NCI-H2081 treated with DMSO at 0.1 percent for 48 hours (cell line): ENCODE results near the gene ATP8B1.

Experiments
- DNase-seq: peaks from one replicate; lab custom pipeline; 2025; lab: John Stamatoyannopoulos, UW

The ATP8B1 gene

DNA sequence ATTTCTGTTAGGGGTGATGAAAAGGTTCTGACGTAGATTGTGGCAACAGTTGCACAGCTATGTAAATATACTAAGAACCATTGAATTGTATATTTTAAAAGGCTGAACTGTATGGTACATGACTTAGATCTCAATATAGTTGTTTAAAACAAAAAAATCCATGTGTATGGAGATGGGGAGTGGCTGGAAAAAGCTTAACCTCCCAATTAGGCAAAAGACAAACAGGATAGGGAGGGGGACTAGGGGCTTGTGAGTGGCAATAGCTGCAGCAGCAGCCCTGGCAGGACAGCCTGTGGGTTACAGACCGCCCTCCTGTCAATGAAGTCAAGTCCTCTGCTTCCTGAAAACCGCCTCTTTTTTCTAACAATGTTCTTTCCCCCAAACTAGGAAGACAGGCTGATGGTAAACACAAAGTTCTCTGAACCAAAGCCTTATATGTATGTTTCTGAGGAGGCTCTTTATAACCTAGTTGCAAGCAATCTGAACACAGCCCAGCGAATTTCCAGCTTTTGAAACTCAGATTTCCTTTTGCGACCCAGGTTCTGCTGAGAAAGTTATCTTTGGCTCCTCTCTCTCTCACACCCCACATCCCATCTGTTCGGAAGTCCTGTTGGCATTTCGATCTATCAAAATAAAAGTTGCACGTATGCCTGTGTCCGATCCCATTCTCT, 10.3 kb downstream of the ATP8B1 start:
- DNase-seq: no peak

- DNase-seq: no peak
Measured at GRCh38 chr18:57791911-57792310, 11.2 kb downstream of the ATP8B1 start.

- DNase-seq: no peak
Measured at GRCh38 chr18:57791192-57791591, 11.9 kb downstream of the ATP8B1 start.

- DNase-seq: no peak
Measured at GRCh38 chr18:57790316-57790715, 12.8 kb downstream of the ATP8B1 start.

DNA sequence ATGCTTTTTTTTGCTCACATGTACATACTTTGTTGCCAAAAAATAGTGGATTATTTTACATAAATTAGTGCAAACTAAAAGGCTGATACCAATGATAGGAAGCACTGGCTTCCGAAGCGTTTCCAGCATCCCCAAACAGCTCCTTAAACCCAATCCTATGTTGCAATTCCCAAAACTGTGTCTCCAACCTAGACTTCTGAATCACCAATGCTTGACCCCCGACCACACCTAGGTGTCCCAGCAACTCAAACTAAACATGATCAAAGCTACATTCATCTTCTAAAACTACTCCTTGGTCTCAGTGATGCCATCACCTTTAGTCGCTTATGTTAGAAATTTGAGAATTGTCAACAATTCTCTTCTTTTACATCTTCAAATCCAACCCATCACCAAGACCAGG, 13.4 kb downstream of the ATP8B1 start:
- no peak for DNase-seq

GRCh38 chr18:57789090-57789489, 14.0 kb downstream of the ATP8B1 start:
- no peak for DNase-seq

DNA sequence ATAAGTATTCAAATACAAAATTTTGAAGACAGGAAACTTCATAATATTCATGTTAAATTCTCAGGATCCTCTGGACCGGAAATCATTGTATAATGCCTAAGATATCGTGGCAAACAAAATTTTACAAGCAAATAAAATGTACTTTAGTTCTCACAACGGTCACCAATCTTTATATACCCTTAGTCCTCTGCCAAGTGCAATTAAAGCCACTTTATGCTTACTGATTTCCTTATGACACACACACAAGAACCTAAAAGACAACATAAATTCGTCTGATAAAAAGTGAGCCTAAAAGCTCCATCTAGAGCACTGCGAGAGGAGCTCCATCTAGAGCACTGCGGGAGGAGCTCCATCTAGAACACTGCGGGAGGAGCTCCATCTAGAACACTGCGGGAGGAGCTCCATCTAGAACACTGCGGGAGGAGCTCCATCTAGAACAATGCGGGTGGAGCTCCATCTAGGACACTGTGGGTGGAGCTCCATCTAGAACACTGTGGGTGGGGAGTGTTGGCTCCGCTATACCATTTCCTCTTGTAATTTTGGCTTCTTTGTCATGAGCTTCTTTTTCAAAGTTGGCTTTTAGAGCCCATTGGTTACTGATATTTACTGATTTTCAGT, 15.9 kb downstream of the ATP8B1 start:
- DNase-seq: no peak

DNA sequence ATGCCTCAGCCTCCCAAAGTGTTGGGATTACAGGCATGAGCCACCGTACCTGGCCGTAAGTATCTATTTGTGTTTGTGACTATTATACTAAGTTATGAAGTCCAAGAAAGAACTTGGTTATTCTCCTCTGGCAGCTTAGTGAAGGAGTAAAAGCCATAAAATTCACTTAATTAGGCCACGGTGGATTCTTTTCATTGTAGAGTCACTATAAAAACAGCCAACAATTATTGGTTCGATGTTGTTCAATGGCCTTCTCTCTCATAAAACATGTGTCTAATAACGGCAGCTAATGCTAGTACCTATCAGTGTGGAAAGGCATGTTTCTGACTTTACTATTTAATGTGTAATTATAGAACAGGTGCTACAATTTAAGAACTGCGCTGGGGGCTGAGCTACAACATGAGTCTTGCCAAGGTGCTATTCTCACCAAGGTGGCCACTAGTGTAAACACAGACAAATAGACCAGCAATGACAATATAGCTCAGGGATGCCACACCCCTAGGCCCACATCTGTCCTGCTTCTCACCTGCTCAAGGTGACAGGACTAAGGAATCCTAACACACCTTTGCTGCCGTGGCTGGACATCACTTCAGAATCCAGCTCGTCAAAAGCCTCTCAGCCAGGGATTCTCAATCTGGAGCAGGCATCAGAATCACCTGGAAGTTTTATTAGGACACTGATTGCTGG, 17.2 kb downstream of the ATP8B1 start:
- no peak for DNase-seq

GRCh38 chr18:57784801-57785114, 18.4 kb downstream of the ATP8B1 start:
- no peak for DNase-seq

GRCh38 chr18:57784034-57784800, 18.9 kb downstream of the ATP8B1 start:
- DNase-seq: no peak

DNA sequence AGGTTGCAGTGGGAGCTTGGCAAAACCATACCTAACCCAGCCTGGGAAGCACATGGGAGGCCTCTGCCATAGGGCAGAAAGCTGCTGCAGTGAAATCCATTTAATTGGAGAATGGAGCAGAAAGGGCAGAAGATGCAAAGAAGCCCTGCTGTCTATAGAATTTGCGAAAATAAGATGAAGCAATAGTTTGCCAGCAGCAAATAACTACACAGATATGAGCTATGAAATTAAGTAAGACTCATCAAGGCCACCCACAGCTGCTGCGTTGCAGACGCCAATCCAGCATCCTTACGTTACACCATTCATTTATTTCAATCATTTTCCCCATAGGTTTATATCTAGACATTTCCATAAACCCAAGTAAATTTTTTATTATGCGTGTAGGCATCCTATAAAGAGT, 21.1 kb downstream of the ATP8B1 start:
- DNase-seq: no peak

GRCh38 chr18:57780706-57781347, 22.3 kb downstream of the ATP8B1 start:
- no peak for DNase-seq

DNA sequence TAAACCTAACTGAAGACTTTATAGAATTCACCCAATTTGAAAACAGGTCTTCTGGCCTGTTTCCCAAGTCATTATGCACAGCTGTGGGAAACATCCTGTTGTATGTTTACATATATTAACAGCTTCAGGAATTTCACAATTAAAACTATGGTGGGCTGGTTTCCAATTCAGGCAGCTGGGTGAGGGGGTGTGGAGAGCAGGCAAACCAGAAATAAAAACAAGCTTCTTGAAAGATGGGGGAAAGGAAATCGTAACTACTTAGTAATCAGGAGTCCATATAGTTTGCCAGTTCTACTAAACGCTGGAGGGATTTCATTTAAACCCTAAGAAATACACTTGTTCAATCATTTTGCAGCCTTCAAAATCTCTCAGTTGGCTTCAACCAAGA, 22.8 kb downstream of the ATP8B1 start:
- DNase-seq: no peak

DNA sequence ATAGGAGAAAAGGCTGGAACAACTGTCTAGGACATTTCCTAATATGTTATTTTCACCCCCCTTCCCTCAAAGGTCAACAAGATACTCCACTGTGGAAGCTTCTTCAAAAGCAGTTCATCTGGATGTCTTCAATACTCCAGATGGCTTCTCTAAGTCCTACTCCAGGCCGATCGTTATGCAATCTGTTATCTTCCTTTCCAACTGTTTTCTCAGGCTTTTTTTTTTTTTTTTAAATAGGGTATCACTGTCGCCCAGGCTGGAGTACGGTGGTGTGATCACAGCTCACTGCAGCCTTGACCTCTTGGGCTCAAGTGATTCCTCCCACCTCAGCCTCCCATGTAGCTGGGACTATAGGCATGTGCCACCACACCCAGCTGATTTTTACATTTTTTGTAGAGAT, 26.3 kb downstream of the ATP8B1 start:
- DNase-seq: no peak

DNA sequence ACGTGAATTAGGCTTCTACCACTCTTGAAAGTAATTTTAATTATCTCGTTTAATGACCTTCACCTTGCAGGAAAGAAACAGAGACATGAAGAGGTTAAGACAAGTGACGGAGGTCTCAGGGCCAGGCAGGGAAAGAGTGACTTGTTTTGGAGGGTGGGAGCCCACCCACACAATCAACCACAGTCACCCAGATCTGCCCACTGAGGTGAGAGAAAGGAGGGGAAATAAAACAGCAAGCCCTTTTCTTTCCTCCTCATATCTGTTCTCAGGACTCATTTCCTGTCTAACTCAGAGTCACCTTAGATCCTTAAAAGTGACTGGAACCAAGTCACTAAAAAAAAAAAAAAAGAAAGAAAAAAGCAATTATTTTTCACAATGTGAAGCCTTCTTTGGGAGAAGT, 26.8 kb downstream of the ATP8B1 start:
- DNase-seq: no peak

GRCh38 chr18:57775937-57776336, 27.2 kb downstream of the ATP8B1 start:
- no peak for DNase-seq

DNA sequence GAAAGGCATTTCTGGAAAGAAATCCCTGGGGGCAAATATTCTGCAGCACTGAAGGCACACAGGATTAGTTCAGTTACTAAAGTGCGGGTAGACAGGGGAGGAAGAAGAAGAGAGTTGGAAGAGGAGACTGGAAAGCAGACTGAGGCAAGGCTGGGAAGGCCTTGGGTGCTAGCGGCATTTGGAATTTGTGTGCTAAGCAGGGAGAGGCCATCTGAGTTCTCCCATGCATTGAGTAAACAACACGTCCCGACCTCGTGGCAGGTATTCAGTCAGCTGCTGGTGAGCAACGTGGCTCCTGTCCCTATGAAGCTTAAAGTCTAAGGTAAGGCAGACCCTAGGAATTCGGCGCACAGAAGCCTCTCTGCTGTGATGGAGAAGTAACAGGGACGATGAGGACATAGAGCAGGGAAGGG, 30.7 kb downstream of the ATP8B1 start:
- DNase-seq: no peak

DNA sequence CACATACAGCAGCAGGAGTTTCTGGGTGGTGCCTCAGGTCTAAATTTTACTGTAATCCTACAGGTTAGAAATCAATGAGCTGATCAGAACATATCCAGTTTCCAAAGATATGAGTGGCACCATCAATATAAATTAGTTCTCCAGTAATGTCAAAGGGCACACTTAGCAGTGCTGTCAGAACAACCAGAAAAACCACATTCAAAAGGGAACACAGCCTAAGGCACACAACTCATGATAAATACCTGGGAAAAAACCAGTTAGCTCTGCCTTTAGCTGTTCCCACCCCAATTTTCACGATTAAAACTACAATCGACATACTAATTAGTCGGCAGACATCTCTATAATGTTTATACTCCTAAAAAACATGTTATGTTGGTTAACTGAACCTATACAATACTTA, 31.5 kb downstream of the ATP8B1 start:
- no peak for DNase-seq

DNA sequence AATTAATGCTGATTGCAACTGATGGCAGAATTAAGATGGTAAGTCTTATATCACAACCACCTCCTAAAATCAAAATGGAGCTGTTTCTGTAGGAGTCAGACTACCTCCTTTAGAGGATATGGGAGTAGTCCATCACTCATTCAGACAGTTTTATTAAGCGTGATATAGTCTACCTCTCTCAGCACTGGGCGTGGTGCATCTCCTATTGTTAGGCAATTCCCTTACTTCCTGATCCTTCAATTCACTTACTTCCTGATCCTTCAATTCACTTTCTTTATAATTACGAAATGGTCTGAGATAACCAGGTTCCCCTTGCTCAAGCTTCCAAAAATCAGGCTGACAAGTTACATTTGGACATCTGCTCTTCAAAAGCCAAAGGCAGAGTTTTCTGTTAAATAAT, 31.9 kb downstream of the ATP8B1 start:
- DNase-seq: no peak

- no peak for DNase-seq
Measured at GRCh38 chr18:57768537-57769326, 34.4 kb downstream of the ATP8B1 start.

- no peak for DNase-seq
Measured at GRCh38 chr18:57767259-57768050, 35.7 kb downstream of the ATP8B1 start.
